ENCODE measurements around the gene SMAP2.

The SMAP2 gene

GRCh38 chr1:40422630-40423263 lies 49.2 kb downstream of the SMAP2 start:
- DNase-seq: no peak

- no peak for DNase-seq
Observed at GRCh38 chr1:40423264-40423642, 49.7 kb downstream of the SMAP2 start.

- DNase-seq: no peak
Observed at GRCh38 chr1:40423951-40424618, 50.6 kb downstream of the SMAP2 start.

DNA sequence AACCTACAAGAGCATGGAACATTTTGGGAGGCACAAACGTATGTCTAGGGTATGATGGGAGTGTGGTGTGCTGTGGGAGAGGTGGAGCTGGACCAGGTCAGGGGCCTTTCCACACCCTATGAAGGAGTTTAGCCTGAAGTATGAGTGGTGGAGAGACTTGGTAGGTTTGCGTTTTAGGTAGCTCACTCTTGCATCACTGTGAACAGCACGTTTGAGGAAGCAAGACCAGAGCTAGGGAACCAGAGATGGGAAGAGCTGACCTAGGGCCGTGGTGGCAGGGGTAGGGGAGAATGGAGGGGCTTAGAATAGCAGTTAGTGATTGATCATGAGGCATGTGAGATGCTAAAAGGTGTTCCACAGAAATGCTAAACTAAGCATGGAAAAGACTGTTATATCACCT lies 51.7 kb downstream of the SMAP2 start:
- DNase-seq: no peak

- no peak for DNase-seq
Observed at GRCh38 chr1:40431385-40431784, 57.9 kb downstream of the SMAP2 start.

- no peak for DNase-seq
Observed at GRCh38 chr1:40432644-40433390, 59.3 kb downstream of the SMAP2 start.

- no peak for DNase-seq
Observed at GRCh38 chr1:40435471-40435870, 61.9 kb downstream of the SMAP2 start.

DNA sequence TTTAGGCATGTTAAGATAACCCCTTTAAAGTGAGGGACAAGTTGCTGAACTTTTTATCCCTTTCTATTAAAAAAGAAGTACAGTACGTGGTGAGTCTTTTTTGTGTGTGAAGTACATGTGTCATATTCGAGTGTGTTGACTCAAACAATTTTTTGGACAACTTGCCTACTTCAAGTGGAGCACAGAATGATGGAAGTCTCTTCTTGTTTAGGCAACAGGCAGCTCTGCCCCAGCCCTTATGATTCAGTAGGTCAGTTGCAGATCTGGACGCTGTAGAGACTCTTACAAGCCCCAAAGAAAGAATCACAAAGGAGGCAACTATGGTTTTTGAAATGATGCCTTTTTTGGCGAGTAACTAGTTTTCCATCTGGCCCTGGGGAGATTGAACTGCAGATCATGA lies 62.3 kb downstream of the SMAP2 start:
- no peak for DNase-seq

DNA sequence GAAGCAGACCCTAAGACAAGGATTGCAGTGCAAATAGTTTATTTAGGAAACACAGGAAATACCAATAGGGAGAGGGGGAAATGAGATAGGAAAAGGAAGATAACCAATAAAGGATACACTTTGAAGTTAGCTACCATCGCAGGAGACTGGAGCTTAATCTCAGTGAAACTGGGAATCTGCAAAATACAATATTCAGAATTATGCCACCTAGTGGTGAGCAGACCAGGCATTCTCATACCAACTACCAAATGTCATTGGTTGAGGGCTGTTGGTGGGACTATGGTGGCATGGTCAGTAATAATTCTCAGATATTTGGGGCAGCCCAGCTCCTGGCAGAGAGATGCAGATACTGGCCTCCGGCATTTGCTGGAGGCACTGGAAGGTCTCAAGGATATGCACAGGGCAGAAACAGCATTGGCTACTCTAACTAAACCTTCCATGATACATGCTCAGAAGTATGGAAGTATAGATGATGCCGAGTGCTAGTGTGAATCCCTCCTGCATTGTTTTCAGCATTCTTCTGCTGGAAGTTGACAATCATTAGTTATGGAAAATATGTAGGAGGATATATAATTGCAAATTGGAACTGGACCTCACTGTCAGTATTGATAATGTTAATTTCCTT lies 65.0 kb downstream of the SMAP2 start:
- DNase-seq: no peak

DNA sequence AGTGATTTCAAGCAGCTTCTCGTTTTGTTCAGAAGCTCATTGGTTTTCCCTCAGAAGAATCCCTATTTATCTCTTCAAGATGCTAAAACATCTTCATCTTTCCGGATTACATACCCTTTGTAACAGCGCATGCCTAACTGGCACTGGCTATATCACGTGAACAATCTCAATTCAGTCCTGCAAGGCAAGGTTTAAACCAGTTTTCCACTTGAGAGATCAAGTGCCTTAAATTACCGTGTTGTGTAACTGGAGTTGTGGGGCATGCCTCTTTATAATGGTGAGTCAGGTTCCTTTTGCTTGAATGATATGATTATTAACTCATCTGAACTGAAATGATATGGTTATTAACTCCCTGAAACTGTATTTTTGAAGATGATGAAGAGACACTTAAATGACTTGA lies 65.7 kb downstream of the SMAP2 start:
- no peak for DNase-seq

- peak; percentile 72 to 91 for DNase-seq
Observed at GRCh38 chr1:40449684-40450494, 76.4 kb downstream of the SMAP2 start, which contains the start of gene ZFP69B. Gene ZFP69B (plus strand): TSS chr1:40450476. CDS start chr1:40450962, 486 bp downstream.

GRCh38 chr1:40450495-40451237 lies 77.1 kb downstream of the SMAP2 start:
- DNase-seq: no peak

- DNase-seq: no peak
Observed at GRCh38 chr1:40451238-40451585, 77.7 kb downstream of the SMAP2 start.

GRCh38 chr1:40454873-40455272 lies 81.3 kb downstream of the SMAP2 start:
- no peak for DNase-seq

DNA sequence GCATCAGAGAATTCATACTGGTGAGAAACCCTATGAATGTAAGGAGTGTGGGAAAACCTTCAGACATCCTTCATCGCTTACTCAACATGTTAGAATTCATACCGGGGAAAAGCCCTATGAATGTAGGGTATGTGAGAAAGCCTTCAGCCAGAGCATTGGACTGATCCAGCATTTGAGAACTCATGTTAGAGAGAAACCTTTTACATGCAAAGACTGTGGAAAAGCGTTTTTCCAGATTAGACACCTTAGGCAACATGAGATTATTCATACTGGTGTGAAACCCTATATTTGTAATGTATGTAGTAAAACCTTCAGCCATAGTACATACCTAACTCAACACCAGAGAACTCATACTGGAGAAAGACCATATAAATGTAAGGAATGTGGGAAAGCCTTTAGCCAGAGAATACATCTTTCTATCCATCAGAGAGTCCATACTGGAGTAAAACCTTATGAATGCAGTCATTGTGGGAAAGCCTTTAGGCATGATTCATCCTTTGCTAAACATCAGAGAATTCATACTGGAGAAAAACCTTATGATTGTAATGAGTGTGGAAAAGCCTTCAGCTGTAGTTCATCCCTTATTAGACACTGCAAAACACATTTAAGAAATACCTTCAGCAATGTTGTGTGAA lies 89.5 kb downstream of the SMAP2 start:
- DNase-seq: no peak

GRCh38 chr1:40469327-40469726 lies 95.8 kb downstream of the SMAP2 start:
- no peak for DNase-seq

All from NCI-H187 (cell line).